AG10803 (cell line): Measurements from ENCODE around the gene XRCC4.
A peak's percentile ranks its signal among the peaks of the same experiment; 100 is the strongest.

Experiments used
- DNase-seq: peaks from one replicate; pipeline ENCODE4 v3.0.0; 2010; ENCODE audit warnings: low read depth
- H3K4me3 ChIP-seq: 2 replicates; pipeline ENCODE4 v1.5.1; 2011; ENCODE audit warnings: mild to moderate bottlenecking, low read length, control low read depth
- TF ChIP-seq, protein P1 (sequence below): conservative IDR thresholded peaks from 2 replicates; pipeline ENCODE4 v1.5.1; 2011; ENCODE audit warnings: mild to moderate bottlenecking, low read length, control low read depth, inconsistent platforms

The XRCC4 gene

DNA sequence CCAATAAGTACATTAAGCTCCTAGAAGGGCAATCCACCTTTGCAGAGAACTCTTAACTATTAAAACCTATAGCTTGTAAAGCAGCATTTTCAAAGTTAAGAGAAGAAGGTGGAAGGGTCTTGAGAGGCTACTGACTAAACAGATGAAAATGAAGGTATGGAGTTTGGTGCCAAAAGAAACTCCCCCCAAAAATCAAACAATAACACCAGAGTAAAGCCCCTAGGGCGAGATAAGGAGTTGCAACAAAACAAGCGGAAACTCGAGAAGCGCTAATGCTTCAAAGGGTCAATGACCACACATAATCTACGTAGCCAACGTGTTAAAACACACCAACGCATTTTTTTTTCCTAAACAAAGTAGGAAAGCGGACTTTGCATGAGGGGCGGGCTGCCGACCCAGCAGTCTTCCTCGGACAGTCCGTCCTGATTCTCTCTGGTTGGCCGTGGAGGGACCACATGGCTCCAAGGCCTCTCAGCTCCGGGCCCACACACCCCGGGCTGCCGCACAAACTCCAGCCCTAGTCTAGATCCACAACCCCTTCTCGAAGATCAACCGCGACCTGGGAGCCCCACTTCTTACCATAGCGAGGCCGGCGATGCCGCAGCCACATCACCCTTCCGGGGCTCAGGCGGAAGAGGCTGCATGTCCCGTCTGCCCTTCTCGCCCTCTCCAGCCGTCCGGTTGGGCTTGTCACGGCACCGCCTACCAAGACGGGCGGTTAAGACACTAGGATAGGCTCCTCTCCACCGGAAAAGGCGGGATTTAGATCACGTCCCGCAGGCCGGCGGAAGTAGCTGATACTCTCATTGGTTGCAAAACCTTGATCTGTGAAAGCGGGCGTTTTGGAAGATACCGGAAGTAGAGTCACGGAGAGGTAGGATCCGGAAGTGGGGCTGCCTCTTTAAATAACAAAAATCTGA, at the start of gene XRCC4, which contains the start of gene TMEM167A:
Gene XRCC4 (plus strand): TSS at position 806 of the 920 bp plus-strand sequence. CDS start 27,373 bp downstream, outside the sequence.
Gene TMEM167A (minus strand): TSS at position 653 of the 920 bp plus-strand sequence. CDS start 71 bp downstream, at position 582.
- H3K4me3 ChIP-seq = peak within 1 kb of the TSS; percentile 85
- TF ChIP-seq, protein P1, sequence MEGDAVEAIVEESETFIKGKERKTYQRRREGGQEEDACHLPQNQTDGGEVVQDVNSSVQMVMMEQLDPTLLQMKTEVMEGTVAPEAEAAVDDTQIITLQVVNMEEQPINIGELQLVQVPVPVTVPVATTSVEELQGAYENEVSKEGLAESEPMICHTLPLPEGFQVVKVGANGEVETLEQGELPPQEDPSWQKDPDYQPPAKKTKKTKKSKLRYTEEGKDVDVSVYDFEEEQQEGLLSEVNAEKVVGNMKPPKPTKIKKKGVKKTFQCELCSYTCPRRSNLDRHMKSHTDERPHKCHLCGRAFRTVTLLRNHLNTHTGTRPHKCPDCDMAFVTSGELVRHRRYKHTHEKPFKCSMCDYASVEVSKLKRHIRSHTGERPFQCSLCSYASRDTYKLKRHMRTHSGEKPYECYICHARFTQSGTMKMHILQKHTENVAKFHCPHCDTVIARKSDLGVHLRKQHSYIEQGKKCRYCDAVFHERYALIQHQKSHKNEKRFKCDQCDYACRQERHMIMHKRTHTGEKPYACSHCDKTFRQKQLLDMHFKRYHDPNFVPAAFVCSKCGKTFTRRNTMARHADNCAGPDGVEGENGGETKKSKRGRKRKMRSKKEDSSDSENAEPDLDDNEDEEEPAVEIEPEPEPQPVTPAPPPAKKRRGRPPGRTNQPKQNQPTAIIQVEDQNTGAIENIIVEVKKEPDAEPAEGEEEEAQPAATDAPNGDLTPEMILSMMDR = no peak
- DNase-seq = peak; percentile 99

DNA sequence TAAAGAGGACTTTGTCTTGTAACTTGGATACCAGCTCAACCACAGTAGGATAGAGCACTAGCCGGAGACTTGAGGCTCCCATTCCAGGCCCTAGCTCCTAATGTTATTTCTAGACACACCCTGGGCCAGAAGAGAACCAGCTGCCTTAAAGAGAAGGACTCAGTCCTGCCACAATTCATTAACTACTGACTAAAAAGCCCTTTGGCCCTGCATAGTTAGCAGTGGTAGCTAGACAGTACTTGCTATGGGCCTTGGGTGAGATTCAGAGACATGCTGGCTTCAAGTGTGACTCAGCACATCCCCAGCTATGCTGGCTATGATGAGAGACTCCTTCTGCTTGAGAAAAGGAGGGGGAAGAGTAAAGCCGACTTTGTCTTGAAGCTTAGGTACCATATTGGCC, 47.4 kb upstream of the XRCC4 start:
- TF ChIP-seq, protein P1 = no peak
- DNase-seq = peak; percentile 61
- H3K4me3 ChIP-seq = no peak overlapping the region

DNA sequence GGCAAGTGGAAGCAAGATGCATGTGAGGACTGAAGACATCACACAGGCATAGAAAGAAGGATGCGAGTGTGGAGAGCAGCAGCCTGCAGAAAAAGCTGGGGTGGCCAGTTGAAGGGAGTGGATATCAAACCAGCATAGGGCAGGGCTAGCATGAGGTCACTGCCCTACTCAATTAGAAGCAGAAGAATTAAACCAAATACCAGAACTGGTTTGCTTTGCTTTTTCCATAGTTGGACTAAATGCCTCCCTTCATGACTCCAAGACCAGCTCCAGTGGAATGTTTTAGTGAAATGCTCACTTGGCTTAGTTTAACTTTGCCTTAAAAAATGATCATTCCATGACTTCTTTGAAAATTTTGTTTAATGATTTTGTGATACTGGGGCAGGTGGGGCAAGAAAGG, 46.0 kb upstream of the XRCC4 start:
- DNase-seq = peak; percentile 21
- H3K4me3 ChIP-seq = no peak overlapping the region
- TF ChIP-seq, protein P1 = no peak

DNA sequence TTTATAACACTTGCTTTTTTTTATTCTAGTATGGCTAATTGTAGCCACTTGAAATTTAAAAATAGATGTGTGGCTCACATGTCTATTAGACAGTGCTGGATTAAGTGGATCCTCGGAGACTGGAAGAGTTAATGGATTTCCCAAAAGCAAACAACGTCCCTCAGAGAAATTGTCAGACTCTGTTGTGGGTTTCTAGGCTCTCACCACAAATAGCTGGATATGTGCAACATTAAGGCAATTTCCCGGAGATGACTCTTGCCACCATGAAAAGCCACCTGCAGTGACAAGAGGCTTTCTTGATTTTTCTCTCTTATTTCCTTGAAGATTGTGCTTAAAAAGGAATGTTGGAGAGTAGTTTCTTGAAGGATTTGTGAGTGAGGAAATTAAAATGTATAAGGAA, 43.3 kb upstream of the XRCC4 start:
- TF ChIP-seq, protein P1 = no peak
- DNase-seq = no peak
- no peak overlapping the region for H3K4me3 ChIP-seq

DNA sequence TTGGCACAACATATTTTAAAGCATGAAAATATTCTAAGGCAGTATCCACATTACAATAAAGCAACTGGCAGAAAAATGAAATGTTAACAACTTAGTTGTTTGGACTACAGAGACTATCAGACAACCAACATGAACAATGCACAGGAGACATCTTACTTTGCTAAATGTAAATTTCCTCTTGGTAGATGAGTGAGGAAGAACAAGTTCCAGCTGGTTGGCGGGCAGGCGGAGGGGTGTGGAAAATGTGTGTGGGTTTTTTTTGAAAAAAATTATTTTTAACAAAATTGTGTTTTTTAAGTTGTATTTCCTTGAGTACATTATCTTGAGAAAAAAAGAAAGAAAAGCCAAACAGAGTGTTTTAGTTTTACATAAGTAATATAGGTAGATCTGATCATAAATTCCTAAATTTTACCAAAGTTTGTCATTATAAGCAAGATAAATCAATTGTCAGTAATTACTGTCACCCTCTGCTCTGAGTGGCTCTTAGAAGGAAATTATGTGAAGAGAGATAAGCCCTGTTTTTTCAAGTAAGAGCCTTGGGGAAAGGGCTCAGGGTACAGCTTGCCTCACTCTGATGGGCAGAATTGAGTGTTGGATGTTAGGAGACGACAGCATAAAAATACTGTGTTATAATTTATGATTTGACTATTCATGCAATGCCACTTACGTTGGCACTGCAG, 42.7 kb upstream of the XRCC4 start:
- DNase-seq = no peak
- no peak overlapping the region for H3K4me3 ChIP-seq
- TF ChIP-seq, protein P1 = no peak

DNA sequence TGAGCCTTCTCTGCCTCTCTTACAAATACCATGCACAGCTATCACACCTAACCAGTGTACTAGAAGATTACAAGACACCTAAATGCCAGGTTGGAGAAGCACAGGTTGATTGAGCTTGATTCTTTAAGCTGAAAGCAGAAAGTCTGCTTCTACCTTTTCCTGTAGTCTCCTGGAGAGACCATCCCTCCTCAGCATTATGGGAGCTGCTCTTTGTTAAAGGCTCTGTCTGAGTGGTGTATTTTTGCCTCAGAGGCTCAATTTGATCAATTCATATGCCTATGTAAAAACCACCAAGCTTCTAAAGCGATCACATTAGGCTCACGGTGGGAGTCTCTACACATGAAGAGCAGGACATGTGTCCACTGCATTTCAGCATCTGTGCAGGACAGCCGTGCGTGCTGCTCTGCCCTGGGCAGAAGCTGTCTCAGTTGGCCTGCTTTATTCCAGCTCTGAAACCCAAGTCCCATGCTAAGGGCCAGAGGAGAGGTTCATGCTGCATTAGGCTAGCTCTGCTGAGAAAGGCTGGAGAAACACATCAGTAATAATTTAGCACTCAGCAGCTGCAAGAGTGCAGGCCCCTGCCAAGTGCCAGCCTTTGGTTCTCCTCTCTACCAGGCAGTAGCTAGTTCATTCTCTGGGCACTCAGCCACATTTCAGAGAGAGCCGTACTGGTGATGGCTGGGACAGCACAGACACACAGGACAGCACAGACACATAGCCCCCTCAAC, 41.8 kb upstream of the XRCC4 start:
- H3K4me3 ChIP-seq = no peak overlapping the region
- TF ChIP-seq, protein P1 = no peak
- DNase-seq = peak; percentile 15
